GM21423 (cell line): ENCODE measurements around the gene MAST3.
"Not testable (repeated sequence)": the region's sequence is repeated elsewhere in the genome, so short reads cannot be mapped to it uniquely, and the experiment has no call there.

ENCODE experiments used
- ATAC-seq: cut with Tn5 transposase; IDR thresholded peaks from one replicate; pipeline ENCODE4 v1.9.1; 2021; ENCODE audit warnings: mild to moderate bottlenecking, moderate library complexity; ENCODE audit not compliant: unreplicated experiment

MAST3 gene

GRCh38 chr19:18085702-18086457 is 11.7 kb upstream of the MAST3 start:
- ATAC-seq = no peak

- no peak for ATAC-seq
Observed at GRCh38 chr19:18086590-18087138, 10.9 kb upstream of the MAST3 start, which contains the start of gene IL12RB1. TSS of gene IL12RB1 (minus strand) at chr19:18086934. CDS start at chr19:18086823, 111 bp downstream.

- not testable (repeated sequence) for ATAC-seq
Observed at GRCh38 chr19:18089096-18089541, 8.5 kb upstream of the MAST3 start.

GRCh38 chr19:18089726-18090125 is 7.9 kb upstream of the MAST3 start:
- ATAC-seq = no peak

- no peak for ATAC-seq
Observed at GRCh38 chr19:18090545-18091216, 6.9 kb upstream of the MAST3 start.

GRCh38 chr19:18091217-18091608 is 6.4 kb upstream of the MAST3 start:
- no peak for ATAC-seq

- ATAC-seq = no peak
Observed at GRCh38 chr19:18093439-18094161, 4.0 kb upstream of the MAST3 start.

- ATAC-seq = no peak
Observed at GRCh38 chr19:18096258-18096657, 1.3 kb upstream of the MAST3 start.

GRCh38 chr19:18097993-18098890 is 664 bp downstream of the MAST3 start:
- no peak for ATAC-seq

- ATAC-seq = peak; percentile 55
Observed at GRCh38 chr19:18098891-18099622, 1.5 kb downstream of the MAST3 start.

GRCh38 chr19:18099623-18099995 is 2.0 kb downstream of the MAST3 start:
- ATAC-seq = no peak

GRCh38 chr19:18100710-18101109 is 3.1 kb downstream of the MAST3 start:
- no peak for ATAC-seq

- no peak for ATAC-seq
Observed at GRCh38 chr19:18101268-18101667, 3.7 kb downstream of the MAST3 start.

GRCh38 chr19:18102916-18103542 is 5.5 kb downstream of the MAST3 start:
- no peak for ATAC-seq

GRCh38 chr19:18104793-18105131 is 7.2 kb downstream of the MAST3 start:
- ATAC-seq = no peak

- ATAC-seq = not testable (repeated sequence)
Observed at GRCh38 chr19:18105259-18105658, 7.7 kb downstream of the MAST3 start.

- ATAC-seq = no peak
Observed at GRCh38 chr19:18107235-18107634, 9.7 kb downstream of the MAST3 start.

- ATAC-seq = no peak
Observed at GRCh38 chr19:18108897-18109296, 11.3 kb downstream of the MAST3 start.

GRCh38 chr19:18109341-18109732 is 11.8 kb downstream of the MAST3 start:
- ATAC-seq = no peak
